Right lobe of liver (tissue), 4 donors: ENCODE results near the gene NKX6-2.

ENCODE experiments used
- POLR2A ChIP-seq: fragments of 450-650 bp; IDR thresholded peaks from one replicate; pipeline ENCODE4 v1.6.1; 2017; ENCODE audit warnings: antibody characterized with exemption, mild to moderate bottlenecking
- TF ChIP-seq, protein P1 (sequence below), 4 donors: fragments of 200-600 bp in 3 of 4; fragments of 450-650 bp in 1 of 4; IDR thresholded peaks; one replicate each; pipeline versions ENCODE4 v1.5.1 to v1.8.0; 2016 to 2022; ENCODE audit warnings: antibody characterized with exemption in 4 of 4, mild to moderate bottlenecking in 2 of 4
- donor health status: DM: no; HTN: no; CAD: no.
- donor health status: DM: no; HTN: no; CAD: no.
- donor health status: DM: no; HTN: yes; CAD: no.

DNA sequence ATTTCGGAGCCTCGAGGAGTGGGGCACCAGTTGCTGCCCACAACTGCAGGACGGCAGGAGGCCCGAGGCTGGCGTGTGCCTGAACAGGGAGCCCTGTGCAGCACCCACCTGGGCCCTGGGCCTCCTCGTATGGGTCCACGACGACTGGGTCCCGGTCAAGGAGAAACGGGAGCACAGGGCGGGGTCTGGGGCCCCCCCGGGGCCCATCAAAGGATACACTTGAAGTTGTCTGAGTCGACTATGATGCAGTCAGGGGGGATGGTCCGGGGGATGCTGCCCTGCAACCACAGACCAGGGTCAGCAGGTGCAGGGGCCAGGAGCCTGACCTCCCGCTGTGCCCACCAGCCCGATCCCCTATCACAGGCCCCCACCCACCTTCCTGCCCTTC, 28.5 kb upstream of the NKX6-2 start:
- TF ChIP-seq, protein P1, sequence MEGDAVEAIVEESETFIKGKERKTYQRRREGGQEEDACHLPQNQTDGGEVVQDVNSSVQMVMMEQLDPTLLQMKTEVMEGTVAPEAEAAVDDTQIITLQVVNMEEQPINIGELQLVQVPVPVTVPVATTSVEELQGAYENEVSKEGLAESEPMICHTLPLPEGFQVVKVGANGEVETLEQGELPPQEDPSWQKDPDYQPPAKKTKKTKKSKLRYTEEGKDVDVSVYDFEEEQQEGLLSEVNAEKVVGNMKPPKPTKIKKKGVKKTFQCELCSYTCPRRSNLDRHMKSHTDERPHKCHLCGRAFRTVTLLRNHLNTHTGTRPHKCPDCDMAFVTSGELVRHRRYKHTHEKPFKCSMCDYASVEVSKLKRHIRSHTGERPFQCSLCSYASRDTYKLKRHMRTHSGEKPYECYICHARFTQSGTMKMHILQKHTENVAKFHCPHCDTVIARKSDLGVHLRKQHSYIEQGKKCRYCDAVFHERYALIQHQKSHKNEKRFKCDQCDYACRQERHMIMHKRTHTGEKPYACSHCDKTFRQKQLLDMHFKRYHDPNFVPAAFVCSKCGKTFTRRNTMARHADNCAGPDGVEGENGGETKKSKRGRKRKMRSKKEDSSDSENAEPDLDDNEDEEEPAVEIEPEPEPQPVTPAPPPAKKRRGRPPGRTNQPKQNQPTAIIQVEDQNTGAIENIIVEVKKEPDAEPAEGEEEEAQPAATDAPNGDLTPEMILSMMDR (IDR thresholded peaks at IDR 0.05) = no peak
- TF ChIP-seq POLR2A = no peak
